Mesothelial cell of epicardium (in vitro differentiated cells): ENCODE measurements around the gene HPX. TPM values are rescaled to one million over a fixed set of nuclear protein-coding genes. Genes with fewer than 3 reads are reported as not detected.

Experiments used
- DNase-seq, 2 experiments: peaks; one replicate each; pipeline ENCODE4 v3.0.0; 2021; ENCODE audit warnings: low spot score in 2 of 2; ENCODE audit not compliant: unreplicated experiment in 2 of 2
- H3K27ac Mint-ChIP-seq: 2 replicates; pipeline ENCODE4 v1.8.0; 2021; ENCODE audit warnings: mixed read lengths
- H3K27me3 Mint-ChIP-seq: 2 replicates; pipeline ENCODE4 v1.8.0; 2021; ENCODE audit warnings: low read depth, mixed read lengths
- H3K36me3 Mint-ChIP-seq: 2 replicates; pipeline ENCODE4 v1.8.0; 2021; ENCODE audit warnings: mixed read lengths
- H3K4me1 Mint-ChIP-seq: 2 replicates; pipeline ENCODE4 v1.8.0; 2021; ENCODE audit warnings: mixed read lengths
- H3K4me3 Mint-ChIP-seq: 2 replicates; pipeline ENCODE4 v1.8.0; 2021; ENCODE audit warnings: mild to moderate bottlenecking, moderate library complexity, mixed read lengths
- H3K9me3 Mint-ChIP-seq: 2 replicates; pipeline ENCODE4 v1.8.0; 2021; ENCODE audit warnings: mixed read lengths
- CTCF ChIP-seq: fragments of 200-600 bp; sonication (generic); IDR thresholded peaks from one replicate; pipeline ENCODE4 v1.5.0; 2021; ENCODE audit warnings: antibody characterized with exemption; ENCODE audit not compliant: unreplicated experiment
- total RNA-seq: library from RNA; stranded (reverse); gene quantifications from 3 replicates; pipeline ENCODE4 v1.2.1, GENCODE V29; 2021

HPX gene
- total RNA-seq, 1 donor from 2014 or later = 9.9 TPM

- no peak for TF ChIP-seq CTCF
- H3K27ac Mint-ChIP-seq = no peak overlapping the region
Observed at GRCh38 chr11:6459099-6459450, 18.3 kb upstream of the HPX start.

GRCh38 chr11:6458352-6459098, 17.7 kb upstream of the HPX start:
- no peaks in the 10 kb centered on the region for H3K9me3 Mint-ChIP-seq
- DNase-seq = no peak
- no peak for TF ChIP-seq CTCF
- peaks cover 4% of the 10 kb centered on the region for H3K4me1 Mint-ChIP-seq
- H3K27ac Mint-ChIP-seq = no peak overlapping the region
- no peaks in the 10 kb centered on the region for H3K27me3 Mint-ChIP-seq
- peaks cover 3% of the 10 kb centered on the region for H3K36me3 Mint-ChIP-seq
- no peak overlapping the region for H3K4me3 Mint-ChIP-seq

More at GRCh38 chr11:6459099-6459450, 18.3 kb upstream of the HPX start:
- H3K36me3 Mint-ChIP-seq = peaks cover 7% of the 10 kb centered on the region
- no peaks in the 10 kb centered on the region for H3K27me3 Mint-ChIP-seq
- H3K4me1 Mint-ChIP-seq = peaks cover 4% of the 10 kb centered on the region
- no peaks in the 10 kb centered on the region for H3K9me3 Mint-ChIP-seq
- no peak for DNase-seq
- H3K4me3 Mint-ChIP-seq = no peak overlapping the region

GRCh38 chr11:6457581-6458320, 17.0 kb upstream of the HPX start:
- no peak overlapping the region for H3K4me3 Mint-ChIP-seq
- no peaks in the 10 kb centered on the region for H3K9me3 Mint-ChIP-seq
- no peaks in the 10 kb centered on the region for H3K27me3 Mint-ChIP-seq
- no peak for TF ChIP-seq CTCF
- DNase-seq = no peak
- peaks cover 4% of the 10 kb centered on the region for H3K4me1 Mint-ChIP-seq
- no peaks in the 10 kb centered on the region for H3K36me3 Mint-ChIP-seq
- no peak overlapping the region for H3K27ac Mint-ChIP-seq

DNA sequence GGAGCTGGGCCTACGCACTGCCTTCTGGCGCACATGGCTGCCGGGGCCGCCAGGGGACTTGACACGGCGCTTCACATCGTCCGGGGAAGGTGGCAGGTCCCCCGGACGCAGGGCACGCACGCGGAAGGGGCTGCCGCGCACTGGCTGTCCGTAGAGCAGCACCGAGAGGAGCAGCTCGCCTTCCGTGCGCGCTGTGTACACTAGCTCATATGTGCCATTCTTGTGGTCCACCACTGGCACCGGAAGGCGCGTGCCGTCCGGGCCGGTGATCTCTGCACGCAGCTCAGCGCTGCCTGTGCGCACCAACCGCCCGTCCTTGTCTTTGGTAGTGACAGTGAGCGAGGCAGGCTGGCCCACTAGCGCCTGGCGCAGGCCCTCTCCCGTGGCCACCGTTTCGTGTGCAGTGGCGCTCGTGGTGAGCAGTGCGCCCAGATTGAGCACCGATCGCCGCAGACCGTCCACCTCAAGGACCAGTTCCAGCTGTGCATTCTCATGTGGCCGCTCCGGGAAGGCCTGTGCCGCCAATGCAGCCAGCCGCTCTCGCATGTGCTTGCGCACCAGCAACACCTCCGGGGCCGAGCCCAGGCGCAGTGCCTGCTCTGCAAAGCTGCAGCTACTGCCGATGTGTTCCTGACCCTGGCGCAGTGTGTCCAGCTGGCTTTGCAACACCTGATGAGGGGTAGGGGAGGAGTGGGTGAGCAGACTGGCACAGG, 15.7 kb upstream of the HPX start:
- H3K9me3 Mint-ChIP-seq = no peaks in the 10 kb centered on the region
- TF ChIP-seq CTCF = no peak
- peaks cover 4% of the 10 kb centered on the region for H3K4me1 Mint-ChIP-seq

DNA sequence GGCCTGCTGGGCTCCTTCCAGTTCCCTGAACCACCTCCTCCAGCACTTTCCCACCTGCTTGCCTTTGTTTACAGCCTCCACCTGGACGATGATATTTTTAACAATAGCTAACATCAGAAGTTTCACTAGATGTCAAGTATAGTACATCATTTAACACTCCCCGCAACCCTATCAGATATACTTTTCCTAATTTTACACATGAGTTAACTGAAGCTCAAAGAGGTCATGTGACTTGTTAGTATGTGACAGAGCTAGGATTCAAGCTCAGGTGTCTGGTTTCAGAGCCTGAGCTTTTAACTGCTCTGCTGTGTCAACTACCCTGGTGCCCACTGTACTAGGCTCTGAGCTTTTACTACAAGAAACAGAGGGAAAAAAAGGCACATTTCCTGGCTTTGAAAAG, 14.3 kb upstream of the HPX start:
- H3K36me3 Mint-ChIP-seq = no peaks in the 10 kb centered on the region
- H3K27me3 Mint-ChIP-seq = no peaks in the 10 kb centered on the region
- no peak overlapping the region for H3K27ac Mint-ChIP-seq
- TF ChIP-seq CTCF = no peak
- no peak for DNase-seq
- H3K9me3 Mint-ChIP-seq = no peaks in the 10 kb centered on the region
- peaks cover 4% of the 10 kb centered on the region for H3K4me1 Mint-ChIP-seq
- H3K4me3 Mint-ChIP-seq = no peak overlapping the region

More for the DNA sequence above, 15.7 kb upstream of the HPX start:
- H3K36me3 Mint-ChIP-seq = no peaks in the 10 kb centered on the region
- DNase-seq = no peak
- H3K27ac Mint-ChIP-seq = no peak overlapping the region
- H3K4me3 Mint-ChIP-seq = no peak overlapping the region
- H3K27me3 Mint-ChIP-seq = no peaks in the 10 kb centered on the region
